Neural cell (in vitro differentiated cells): ENCODE data around the gene FAM124A.

ENCODE experiments used
- CTCF ChIP-seq: fragments of 450-650 bp; IDR thresholded peaks from 2 replicates; pipeline ENCODE4 v1.5.1; 2014; ENCODE audit warnings: antibody characterized with exemption, mild to moderate bottlenecking, moderate library complexity; ENCODE audit not compliant: poor library complexity, severe bottlenecking
- EP300 ChIP-seq: fragments of 450-650 bp; conservative IDR thresholded peaks from 2 replicates; pipeline ENCODE4 v1.6.1; 2014; ENCODE audit warnings: antibody characterized with exemption, mild to moderate bottlenecking, moderate library complexity; ENCODE audit not compliant: poor library complexity, severe bottlenecking
- EZH2 ChIP-seq: fragments of 200-600, 300-800 bp; shearing (Covaris generic), sonication (generic); IDR thresholded peaks from 2 replicates; pipeline ENCODE4 v1.6.1; 2014; ENCODE audit warnings: antibody characterized with exemption, low read length, borderline replicate concordance, mild to moderate bottlenecking; ENCODE audit not compliant: insufficient read depth, poor library complexity, severe bottlenecking
- MXI1 ChIP-seq: fragments of 450-650 bp; conservative IDR thresholded peaks from 2 replicates; pipeline ENCODE4 v1.6.1; 2014; ENCODE audit warnings: antibody characterized with exemption, mild to moderate bottlenecking; ENCODE audit not compliant: poor library complexity, severe bottlenecking
- POLR2AphosphoS5 ChIP-seq: IDR thresholded peaks from 2 replicates; pipeline ENCODE4 v1.6.1; 2012
- RAD21 ChIP-seq: fragments of 450-650 bp; conservative IDR thresholded peaks from 2 replicates; pipeline ENCODE4 v1.6.1; 2014; ENCODE audit warnings: antibody characterized with exemption, mild to moderate bottlenecking, moderate library complexity
- SMC3 ChIP-seq: fragments of 450-650 bp; conservative IDR thresholded peaks from 2 replicates; pipeline ENCODE4 v1.6.1; 2014; ENCODE audit warnings: antibody characterized with exemption, mild to moderate bottlenecking, moderate library complexity; ENCODE audit not compliant: poor library complexity
- TAF1 ChIP-seq: IDR thresholded peaks from 2 replicates; pipeline ENCODE4 v1.6.1; 2012; ENCODE audit warnings: low read depth

GRCh38 chr13:51292000-51292565, 69.9 kb downstream of the FAM124A start:
- no peak for TF ChIP-seq CTCF
- no peak for TF ChIP-seq RAD21
- TF ChIP-seq EP300, result no peak
- no peak for TF ChIP-seq TAF1
- TF ChIP-seq MXI1, result no peak
- TF ChIP-seq POLR2AphosphoS5, result no peak
- no peak for TF ChIP-seq SMC3
- no peak for TF ChIP-seq EZH2
